ENCODE results near the gene SMAD5.

SMAD5 gene

DNA sequence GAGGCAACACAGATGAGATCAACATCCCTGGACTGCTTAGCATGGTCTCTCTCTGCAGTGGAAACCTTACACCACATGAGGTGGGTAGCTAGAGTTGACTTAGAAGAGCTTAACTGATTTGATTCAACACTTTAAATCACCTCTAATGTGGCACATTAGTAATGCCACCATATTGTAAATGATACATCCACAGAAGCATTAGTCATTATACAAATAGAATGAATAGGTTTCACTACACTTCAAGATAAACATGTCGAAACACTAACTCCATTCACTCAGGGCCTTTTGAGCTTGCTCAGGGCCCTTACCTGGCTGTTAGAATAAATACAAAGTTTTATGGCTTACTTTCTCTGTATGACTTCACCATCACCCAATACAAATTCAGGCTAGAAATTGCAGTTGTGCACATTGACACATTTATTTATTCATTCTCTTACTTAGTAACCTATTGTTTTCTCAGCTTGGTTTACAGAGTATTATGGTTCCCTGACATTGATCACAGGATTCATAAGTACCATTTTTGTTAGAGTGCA lies 9.3 kb upstream of the SMAD5 start:
- H3K9me3 ChIP-seq (ENCODE audit: control insufficient read depth, low read length), result no peaks in the 10 kb centered on the region
- no peak overlapping the region for H2AFZ ChIP-seq
- H3K27me3 ChIP-seq (ENCODE audit: control insufficient read depth, insufficient read depth, low read length), result no peaks in the 10 kb centered on the region
- TF ChIP-seq, protein P1, sequence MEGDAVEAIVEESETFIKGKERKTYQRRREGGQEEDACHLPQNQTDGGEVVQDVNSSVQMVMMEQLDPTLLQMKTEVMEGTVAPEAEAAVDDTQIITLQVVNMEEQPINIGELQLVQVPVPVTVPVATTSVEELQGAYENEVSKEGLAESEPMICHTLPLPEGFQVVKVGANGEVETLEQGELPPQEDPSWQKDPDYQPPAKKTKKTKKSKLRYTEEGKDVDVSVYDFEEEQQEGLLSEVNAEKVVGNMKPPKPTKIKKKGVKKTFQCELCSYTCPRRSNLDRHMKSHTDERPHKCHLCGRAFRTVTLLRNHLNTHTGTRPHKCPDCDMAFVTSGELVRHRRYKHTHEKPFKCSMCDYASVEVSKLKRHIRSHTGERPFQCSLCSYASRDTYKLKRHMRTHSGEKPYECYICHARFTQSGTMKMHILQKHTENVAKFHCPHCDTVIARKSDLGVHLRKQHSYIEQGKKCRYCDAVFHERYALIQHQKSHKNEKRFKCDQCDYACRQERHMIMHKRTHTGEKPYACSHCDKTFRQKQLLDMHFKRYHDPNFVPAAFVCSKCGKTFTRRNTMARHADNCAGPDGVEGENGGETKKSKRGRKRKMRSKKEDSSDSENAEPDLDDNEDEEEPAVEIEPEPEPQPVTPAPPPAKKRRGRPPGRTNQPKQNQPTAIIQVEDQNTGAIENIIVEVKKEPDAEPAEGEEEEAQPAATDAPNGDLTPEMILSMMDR (IDR thresholded peaks at IDR 0.05), result no peak
- H3K4me3 ChIP-seq (ENCODE audit: low read depth, low read length), result no peak overlapping the region
- no peak overlapping the region for H3K4me2 ChIP-seq (ENCODE audit: low read length)
- H3K4me1 ChIP-seq, result no peaks in the 10 kb centered on the region
- no peak overlapping the region for H3K27ac ChIP-seq
- no peaks in the 10 kb centered on the region for H3K79me2 ChIP-seq
- H3K36me3 ChIP-seq (ENCODE audit: control insufficient read depth, insufficient read depth, low read length), result no peaks in the 10 kb centered on the region
- H3K9ac ChIP-seq, result no peak overlapping the region

DNA sequence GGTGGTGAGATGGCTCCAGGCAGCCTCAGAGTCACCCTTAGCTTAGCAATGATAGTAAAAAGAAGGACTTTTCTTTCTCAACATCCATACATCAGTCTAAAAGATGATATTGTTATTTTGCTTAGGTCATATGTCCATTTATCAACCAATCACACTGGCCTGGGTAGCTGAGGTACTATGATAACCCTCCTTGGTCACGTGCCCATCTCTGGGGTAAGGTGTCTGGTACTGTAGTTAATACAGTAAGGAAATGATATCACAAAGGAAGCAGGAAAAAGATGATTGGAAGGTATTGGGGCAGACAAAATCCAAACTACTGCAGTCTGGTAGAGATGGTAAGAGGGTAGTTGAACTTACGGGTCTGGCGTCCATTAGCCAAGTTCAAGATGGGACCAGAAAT lies 5.1 kb upstream of the SMAD5 start:
- Histone ChIP-seq H3K9ac (no peak overlapping the region), H3K4me3 (ENCODE audit: low read depth, low read length) (no peak overlapping the region), H3K79me2 (no peaks in the 10 kb centered on the region), H3K27ac (no peak overlapping the region), H3K36me3 (ENCODE audit: control insufficient read depth, insufficient read depth, low read length) (no peaks in the 10 kb centered on the region), H2AFZ (no peak overlapping the region), H3K9me3 (ENCODE audit: control insufficient read depth, low read length) (no peaks in the 10 kb centered on the region), H3K4me2 (ENCODE audit: low read length) (no peak overlapping the region), H3K4me1 (no peaks in the 10 kb centered on the region), H3K27me3 (ENCODE audit: control insufficient read depth, insufficient read depth, low read length) (no peaks in the 10 kb centered on the region)
- TF ChIP-seq, protein P1 (IDR thresholded peaks at IDR 0.05), result no peak

DNA sequence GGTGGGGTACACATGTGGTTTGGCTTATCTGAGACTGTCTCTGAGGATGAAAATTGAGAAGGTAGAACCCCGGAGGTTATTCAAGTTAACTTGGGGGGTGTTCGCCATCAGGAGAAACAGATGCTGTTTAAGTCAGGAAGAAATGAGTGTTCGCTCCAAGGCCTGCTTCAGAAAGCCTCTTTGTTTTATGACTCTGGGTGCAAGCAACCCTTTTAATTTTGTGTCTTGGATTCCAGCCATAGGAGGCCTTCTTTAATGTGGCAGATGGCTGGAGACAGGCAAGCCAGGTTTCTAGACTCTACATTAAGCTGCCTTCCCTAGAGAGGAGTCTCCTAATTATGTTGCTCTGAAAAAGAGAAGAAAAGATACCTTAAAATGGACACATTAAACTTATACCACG lies 4.2 kb upstream of the SMAD5 start:
- no peaks in the 10 kb centered on the region for H3K27me3 ChIP-seq (ENCODE audit: control insufficient read depth, insufficient read depth, low read length)
- no peak overlapping the region for H3K9ac ChIP-seq
- H3K9me3 ChIP-seq (ENCODE audit: control insufficient read depth, low read length), result no peaks in the 10 kb centered on the region
- no peak overlapping the region for H3K4me2 ChIP-seq (ENCODE audit: low read length)
- peaks cover under 1% of the 10 kb centered on the region for H3K79me2 ChIP-seq
- no peak overlapping the region for H3K27ac ChIP-seq
- no peaks in the 10 kb centered on the region for H3K4me1 ChIP-seq
- TF ChIP-seq, protein P1 (IDR thresholded peaks at IDR 0.05), result no peak
- H3K36me3 ChIP-seq (ENCODE audit: control insufficient read depth, insufficient read depth, low read length), result no peaks in the 10 kb centered on the region
- no peak overlapping the region for H3K4me3 ChIP-seq (ENCODE audit: low read depth, low read length)
- H2AFZ ChIP-seq, result no peak overlapping the region

DNA sequence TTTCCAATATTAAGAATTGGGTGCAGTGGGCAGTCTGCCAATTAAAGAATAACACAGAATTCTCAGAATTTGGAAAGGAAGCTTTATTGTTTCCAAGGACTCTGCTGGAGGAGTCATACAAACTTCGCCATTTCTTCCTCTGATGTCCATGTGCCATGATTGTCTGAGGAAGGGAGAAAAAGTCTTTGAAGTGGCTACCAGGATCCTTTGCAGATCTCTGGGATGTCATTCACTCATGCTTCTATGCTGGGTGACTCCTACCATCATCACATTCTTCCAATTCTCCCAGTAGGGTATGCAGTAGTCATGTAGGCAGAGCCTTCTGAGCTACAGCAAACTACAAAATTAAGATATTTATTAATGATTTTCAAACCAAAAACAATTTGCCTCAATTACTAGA lies 3.2 kb upstream of the SMAD5 start:
- H3K27ac ChIP-seq, result no peak overlapping the region
- H3K27me3 ChIP-seq (ENCODE audit: control insufficient read depth, insufficient read depth, low read length), result no peaks in the 10 kb centered on the region
- TF ChIP-seq, protein P1 (IDR thresholded peaks at IDR 0.05), result no peak
- peaks cover 4% of the 10 kb centered on the region for H3K79me2 ChIP-seq
- H3K4me2 ChIP-seq (ENCODE audit: low read length), result no peak overlapping the region
- H3K9me3 ChIP-seq (ENCODE audit: control insufficient read depth, low read length), result no peaks in the 10 kb centered on the region
- H3K36me3 ChIP-seq (ENCODE audit: control insufficient read depth, insufficient read depth, low read length), result no peaks in the 10 kb centered on the region
- H2AFZ ChIP-seq, result no peak overlapping the region
- H3K4me3 ChIP-seq (ENCODE audit: low read depth, low read length), result no peak overlapping the region
- no peaks in the 10 kb centered on the region for H3K4me1 ChIP-seq
- H3K9ac ChIP-seq, result no peak overlapping the region

DNA sequence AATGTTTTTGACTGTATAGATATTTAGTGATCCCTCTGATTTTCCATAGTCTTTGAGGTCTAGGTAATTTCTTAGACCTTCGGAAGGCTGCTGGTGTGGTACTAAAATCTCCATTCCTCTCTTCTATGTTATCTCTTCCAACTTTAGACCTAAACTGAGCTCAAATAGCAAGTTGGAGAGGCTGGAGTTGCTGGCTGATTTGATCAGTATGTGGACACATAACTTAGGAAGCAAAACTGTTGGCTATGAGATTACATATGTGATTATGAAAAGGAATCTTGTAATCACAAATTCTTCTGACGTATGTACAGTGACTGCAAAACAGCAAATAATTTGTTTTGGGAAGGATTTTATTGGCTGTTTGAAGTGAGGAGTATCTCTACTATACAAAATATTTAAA lies 2.1 kb upstream of the SMAD5 start:
- Histone ChIP-seq H3K79me2 (peaks cover 14% of the 10 kb centered on the region), H2AFZ (peak overlapping the region; percentile 43), H3K36me3 (ENCODE audit: control insufficient read depth, insufficient read depth, low read length) (no peaks in the 10 kb centered on the region), H3K9me3 (ENCODE audit: control insufficient read depth, low read length) (no peaks in the 10 kb centered on the region), H3K27me3 (ENCODE audit: control insufficient read depth, insufficient read depth, low read length) (no peaks in the 10 kb centered on the region), H3K4me1 (peaks cover 4% of the 10 kb centered on the region), H3K27ac (peak overlapping the region; percentile 29), H3K4me2 (ENCODE audit: low read length) (no peak overlapping the region), H3K9ac (no peak overlapping the region), H3K4me3 (ENCODE audit: low read depth, low read length) (no peak overlapping the region)
- TF ChIP-seq, protein P1 (IDR thresholded peaks at IDR 0.05), result no peak

Data from parathyroid adenoma (tissue), 2 donors.